HT-29 (cell line): ENCODE data around the gene NCK2. TPM values are rescaled to one million over a fixed set of nuclear protein-coding genes. Genes with fewer than 3 reads are reported as not detected.
"Not testable (repeated sequence)": the region's sequence is repeated elsewhere in the genome, so short reads cannot be mapped to it uniquely, and the experiment has no call there.

Experiments used
- DNase-seq: peaks from one replicate; pipeline ENCODE4 v3.0.0-alpha.2; 2015; ENCODE audit warnings: low spot score
- total RNA-seq: library from RNA; depleted of rRNA; stranded (reverse); fragments of >200 nt; shearing (Covaris generic); gene quantifications from 2 replicates; pipeline ENCODE4 v1.2.3, GENCODE V29; 2014

The NCK2 gene
- total RNA-seq, 1 experiment from 2014 or later = 31.2 TPM

- peak; percentile 88 for DNase-seq
Observed at GRCh38 chr2:105888625-105889024, 143.9 kb downstream of the NCK2 start.

- no peak for DNase-seq
Observed at GRCh38 chr2:105889046-105889445, 144.3 kb downstream of the NCK2 start.

DNA sequence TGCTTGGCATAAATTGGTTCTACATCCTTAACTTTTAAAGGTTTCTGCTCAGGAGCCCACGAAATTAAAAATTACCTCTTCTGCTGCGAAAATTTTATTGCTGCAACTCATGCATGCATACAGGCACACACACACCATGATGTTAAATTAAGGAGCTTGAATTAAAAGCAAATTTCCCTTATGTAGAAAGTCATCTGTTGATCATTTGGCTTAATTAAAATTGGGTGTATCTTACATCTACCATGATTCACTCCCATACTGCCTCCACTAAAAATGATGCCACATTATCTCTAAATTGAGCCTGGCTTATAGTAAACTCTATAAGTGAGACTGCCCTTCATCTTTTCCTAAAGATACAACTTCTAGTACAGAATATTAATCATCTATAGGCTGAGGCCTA, 145.4 kb downstream of the NCK2 start:
- DNase-seq = no peak

GRCh38 chr2:105890856-105891255, 146.1 kb downstream of the NCK2 start:
- no peak for DNase-seq

GRCh38 chr2:105893011-105893995, 148.6 kb downstream of the NCK2 start:
- DNase-seq = no peak

GRCh38 chr2:105894327-105894944, 149.7 kb downstream of the NCK2 start:
- no peak for DNase-seq

GRCh38 chr2:105895990-105896764, 151.5 kb downstream of the NCK2 start:
- DNase-seq = no peak

GRCh38 chr2:105896765-105897163, 152.1 kb downstream of the NCK2 start:
- no peak for DNase-seq

- DNase-seq = not testable (repeated sequence)
Observed at GRCh38 chr2:105897694-105898093, 153.0 kb downstream of the NCK2 start.

DNA sequence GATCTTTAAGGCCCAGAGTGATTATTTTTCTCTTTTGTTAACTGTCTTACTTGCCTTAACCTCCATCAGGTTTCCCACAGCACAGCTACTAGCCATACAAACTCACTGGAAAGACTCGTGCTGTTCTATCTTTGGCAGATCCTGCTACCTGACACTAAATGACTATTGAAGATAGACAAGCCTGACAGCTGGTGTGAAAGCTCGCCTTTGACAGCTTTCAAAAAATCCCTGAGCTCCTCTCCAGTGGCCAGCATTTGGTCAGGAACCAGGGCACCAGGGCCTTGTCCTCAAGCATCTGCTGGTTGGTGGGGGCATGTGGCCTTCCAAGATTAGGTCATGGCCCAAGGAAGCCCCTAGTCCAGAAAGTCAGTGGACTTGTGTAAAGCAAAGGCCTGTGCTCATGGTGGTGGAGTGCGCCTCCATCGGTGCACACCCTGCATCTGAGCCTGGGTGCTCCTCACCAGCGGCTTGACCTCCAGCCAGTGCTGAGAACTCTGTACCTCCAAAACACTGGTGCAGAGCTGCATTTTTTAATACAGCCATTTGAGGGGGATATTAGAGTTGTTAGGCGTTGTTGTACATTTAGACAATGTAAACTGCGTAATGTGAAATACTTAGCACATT, 158.5 kb downstream of the NCK2 start:
- DNase-seq = no peak

- DNase-seq = no peak
Observed at GRCh38 chr2:105904938-105905337, 160.2 kb downstream of the NCK2 start.

DNA sequence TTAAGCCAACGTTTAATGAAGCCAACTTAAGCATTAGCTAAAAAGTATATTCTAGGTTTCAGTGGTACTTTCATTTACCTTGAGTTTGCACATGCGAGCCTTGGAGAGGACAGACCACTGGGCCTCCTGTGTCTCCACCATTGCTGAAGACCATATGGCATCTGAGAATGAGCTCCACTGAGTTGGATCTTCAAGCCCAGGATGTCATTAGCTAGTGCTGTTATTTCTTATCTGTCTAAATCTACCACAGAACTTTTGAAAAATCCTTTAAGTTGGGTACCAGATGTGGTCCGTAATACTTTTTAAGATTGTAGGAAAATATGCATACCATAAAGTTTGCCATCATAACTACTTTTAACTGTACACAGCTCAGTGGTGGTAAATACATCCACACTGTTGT, 161.8 kb downstream of the NCK2 start:
- DNase-seq = no peak

GRCh38 chr2:105907184-105907583, 162.5 kb downstream of the NCK2 start:
- DNase-seq = no peak

- DNase-seq = no peak
Observed at GRCh38 chr2:105909215-105909614, 164.5 kb downstream of the NCK2 start.

- DNase-seq = no peak
Observed at GRCh38 chr2:105910497-105911238, 166.0 kb downstream of the NCK2 start.

- DNase-seq = no peak
Observed at GRCh38 chr2:105911425-105911824, 166.7 kb downstream of the NCK2 start.

- no peak for DNase-seq
Observed at GRCh38 chr2:105912081-105912480, 167.4 kb downstream of the NCK2 start.

DNA sequence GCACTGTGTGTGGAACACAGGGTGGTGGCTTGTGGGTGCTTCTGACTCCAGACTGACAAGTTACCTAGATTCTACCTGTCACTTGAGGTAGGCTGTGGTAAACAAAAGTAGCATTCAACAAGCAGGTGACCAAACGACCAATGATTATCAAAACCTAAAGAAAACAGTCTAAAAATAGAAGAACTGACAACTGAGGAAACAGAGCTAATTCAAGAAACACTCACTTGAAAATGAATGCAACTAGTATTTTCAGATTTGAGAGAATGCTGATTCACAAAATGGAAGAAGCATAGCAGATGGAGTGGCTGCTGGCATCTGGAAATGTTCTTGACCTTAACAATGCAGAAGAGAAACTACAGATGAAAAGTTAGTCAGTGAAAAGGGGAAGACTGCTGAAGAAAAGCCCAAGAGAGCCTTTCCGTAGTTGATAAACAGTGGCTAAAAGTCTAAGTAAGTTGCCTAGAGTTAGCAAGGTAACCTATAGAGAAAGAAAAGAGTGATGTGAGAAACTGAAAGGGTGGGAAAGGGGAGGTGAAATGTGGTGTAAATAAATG, 170.4 kb downstream of the NCK2 start:
- no peak for DNase-seq

DNA sequence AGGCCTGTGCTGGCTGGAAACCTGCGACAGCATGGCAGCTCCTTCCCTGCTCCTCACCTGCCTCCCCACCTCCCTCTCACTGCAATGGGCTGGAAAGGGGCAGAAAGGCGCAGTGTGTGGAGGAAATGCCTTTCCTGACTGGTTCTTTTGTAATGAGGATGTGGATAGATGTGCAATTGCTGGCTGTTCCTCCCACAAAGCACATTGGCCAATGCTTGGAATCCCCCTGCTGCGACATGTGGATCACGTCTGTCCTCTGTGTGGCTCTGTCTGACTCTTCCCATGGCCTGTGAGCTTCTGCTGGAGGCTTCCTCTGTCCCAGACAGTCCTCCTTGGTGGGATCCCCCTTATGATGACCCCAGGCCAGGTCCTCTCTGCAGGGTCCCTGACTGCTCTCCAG, 172.5 kb downstream of the NCK2 start:
- DNase-seq = no peak

- no peak for DNase-seq
Observed at GRCh38 chr2:105917688-105918087, 173.0 kb downstream of the NCK2 start.
